GM21576 (cell line): ENCODE measurements around the gene ERAL1.
A peak's percentile ranks its signal among the peaks of the same experiment; 100 is the strongest.
"Not testable (repeated sequence)": the region's sequence is repeated elsewhere in the genome, so short reads cannot be mapped to it uniquely, and the experiment has no call there.

Experiments
- ATAC-seq: cut with Tn5 transposase; IDR thresholded peaks from one replicate; pipeline ENCODE4 v1.9.1; 2021; ENCODE audit warnings: mild to moderate bottlenecking, moderate library complexity; ENCODE audit not compliant: unreplicated experiment

ERAL1 gene

GRCh38 chr17:28854457-28855335, at the start of gene ERAL1:
ERAL1 (plus strand) TSS chr17:28855016; CDS start chr17:28855035, 19 bp downstream.
- ATAC-seq, result peak; percentile 91

GRCh38 chr17:28807925-28808634, 46.7 kb upstream of the ERAL1 start:
- no peak for ATAC-seq

- no peak for ATAC-seq
Measured at GRCh38 chr17:28810437-28810836, 44.4 kb upstream of the ERAL1 start.

GRCh38 chr17:28811651-28812090, 43.1 kb upstream of the ERAL1 start:
- ATAC-seq, result no peak

- peak; percentile 98 for ATAC-seq
Measured at GRCh38 chr17:28812091-28812747, 42.6 kb upstream of the ERAL1 start.

GRCh38 chr17:28812748-28813377, 42.0 kb upstream of the ERAL1 start:
- ATAC-seq, result peak; percentile 36

- no peak for ATAC-seq
Measured at GRCh38 chr17:28816540-28816939, 38.3 kb upstream of the ERAL1 start.

GRCh38 chr17:28818819-28819221, 36.0 kb upstream of the ERAL1 start:
- ATAC-seq, result no peak

- no peak for ATAC-seq
Measured at GRCh38 chr17:28819582-28819981, 35.2 kb upstream of the ERAL1 start.

- no peak for ATAC-seq
Measured at GRCh38 chr17:28827672-28828071, 27.1 kb upstream of the ERAL1 start.

- ATAC-seq, result no peak
Measured at GRCh38 chr17:28828294-28829040, 26.3 kb upstream of the ERAL1 start.

GRCh38 chr17:28834420-28834819, 20.4 kb upstream of the ERAL1 start:
- ATAC-seq, result no peak

GRCh38 chr17:28836541-28836940, 18.3 kb upstream of the ERAL1 start:
- ATAC-seq, result not testable (repeated sequence)

- ATAC-seq, result no peak
Measured at GRCh38 chr17:28839221-28839620, 15.6 kb upstream of the ERAL1 start.

GRCh38 chr17:28841901-28842281, 12.9 kb upstream of the ERAL1 start:
- no peak for ATAC-seq

GRCh38 chr17:28842282-28843012, 12.4 kb upstream of the ERAL1 start, which contains the start of gene FAM222B:
FAM222B (minus strand) TSS chr17:28842790; CDS start chr17:28766667, 76,123 bp downstream.
- ATAC-seq, result peak; percentile 67

GRCh38 chr17:28843816-28844148, 11.0 kb upstream of the ERAL1 start:
- no peak for ATAC-seq

- ATAC-seq, result no peak
Measured at GRCh38 chr17:28846231-28846630, 8.6 kb upstream of the ERAL1 start.

- ATAC-seq, result not testable (repeated sequence)
Measured at GRCh38 chr17:28846699-28847098, 8.1 kb upstream of the ERAL1 start.

GRCh38 chr17:28848667-28849066, 6.1 kb upstream of the ERAL1 start:
- ATAC-seq, result not testable (repeated sequence)
